GM13976 (cell line): ENCODE data around the gene CFAP46.
"Not testable (repeated sequence)": the region's sequence is repeated elsewhere in the genome, so short reads cannot be mapped to it uniquely, and the experiment has no call there.

Source experiments
- DNase-seq: peaks from one replicate; pipeline ENCODE4 v3.0.0; 2012; ENCODE audit warnings: low spot score
- CTCF ChIP-seq: IDR thresholded peaks from 2 replicates; pipeline ENCODE4 v1.5.1; 2012; ENCODE audit warnings: borderline replicate concordance, mild to moderate bottlenecking; ENCODE audit not compliant: insufficient read depth; ENCODE audit errors: extremely low read depth, missing control alignments, control extremely low read depth
- in situ Hi-C: fragments of 300-500 bp; cut with MboI; formaldehyde crosslinking; loops from one replicate; pipeline ENCODE4 v1.12.0; 2022; ENCODE audit warnings: low sequenced_read_pairs, mixed read lengths, inconsistent platforms; ENCODE audit not compliant: unreplicated experiment

CFAP46 gene

GRCh38 chr10:132828681-132829080 lies 113.7 kb downstream of the CFAP46 start:
- DNase-seq: no peak
- in situ Hi-C loops: no loop called here
- no peak for TF ChIP-seq CTCF

GRCh38 chr10:132827861-132828539 lies 114.4 kb downstream of the CFAP46 start:
- TF ChIP-seq CTCF: no peak
- DNase-seq: no peak
- in situ Hi-C loops: no loop called here

GRCh38 chr10:132827423-132827789 lies 115.0 kb downstream of the CFAP46 start:
- in situ Hi-C loops: no loop called here
- no peak for TF ChIP-seq CTCF
- no peak for DNase-seq

- DNase-seq: no peak
- in situ Hi-C loops: no loop called here
- TF ChIP-seq CTCF: no peak
Measured at GRCh38 chr10:132826524-132827422, 115.6 kb downstream of the CFAP46 start.

- DNase-seq, in situ Hi-C loops: not testable (repeated sequence)
Measured at GRCh38 chr10:132825783-132826523, 116.4 kb downstream of the CFAP46 start.

GRCh38 chr10:132820056-132820455 lies 122.3 kb downstream of the CFAP46 start:
- in situ Hi-C loops: no loop called here
- no peak for TF ChIP-seq CTCF
- DNase-seq: no peak
